Measurements from ENCODE around the gene KLRF1.
A peak's percentile ranks its signal among the peaks of the same experiment; 100 is the strongest.

The KLRF1 gene, protein sequence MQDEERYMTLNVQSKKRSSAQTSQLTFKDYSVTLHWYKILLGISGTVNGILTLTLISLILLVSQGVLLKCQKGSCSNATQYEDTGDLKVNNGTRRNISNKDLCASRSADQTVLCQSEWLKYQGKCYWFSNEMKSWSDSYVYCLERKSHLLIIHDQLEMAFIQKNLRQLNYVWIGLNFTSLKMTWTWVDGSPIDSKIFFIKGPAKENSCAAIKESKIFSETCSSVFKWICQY

DNA sequence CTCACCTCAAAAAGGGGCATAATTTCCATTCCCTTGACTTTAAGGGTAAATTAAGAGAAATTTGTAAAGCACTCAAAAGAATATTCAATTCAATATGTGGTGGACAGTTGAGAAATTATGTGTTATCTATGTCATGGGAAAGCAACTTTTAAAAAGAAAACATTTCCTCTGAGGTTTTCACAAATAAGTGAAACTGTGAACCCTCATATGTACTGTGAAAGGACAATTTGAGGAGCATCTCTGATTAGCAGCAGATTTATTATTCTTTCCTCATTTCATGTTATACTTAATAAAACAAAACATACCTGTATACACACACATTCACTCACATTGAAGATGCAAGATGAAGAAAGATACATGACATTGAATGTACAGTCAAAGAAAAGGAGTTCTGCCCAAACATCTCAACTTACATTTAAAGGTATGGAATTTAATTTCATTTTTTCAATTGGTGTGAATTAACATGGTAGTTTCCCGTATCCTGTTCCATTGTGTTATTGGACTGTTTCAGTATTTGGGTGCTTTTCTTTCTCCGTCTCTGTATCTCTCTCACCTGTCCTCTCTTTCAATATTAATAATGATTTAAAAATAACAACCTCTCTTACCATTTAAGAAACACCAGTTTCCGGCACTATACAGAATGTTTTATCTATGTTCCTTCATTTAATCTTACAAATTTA is at the start of gene KLRF1:
TSS of gene KLRF1 (plus strand) at position 273 of the 680 bp plus-strand sequence. CDS start at position 337, 64 bp downstream.
- no peak for DNase-seq (ENCODE audit: low read depth)

DNA sequence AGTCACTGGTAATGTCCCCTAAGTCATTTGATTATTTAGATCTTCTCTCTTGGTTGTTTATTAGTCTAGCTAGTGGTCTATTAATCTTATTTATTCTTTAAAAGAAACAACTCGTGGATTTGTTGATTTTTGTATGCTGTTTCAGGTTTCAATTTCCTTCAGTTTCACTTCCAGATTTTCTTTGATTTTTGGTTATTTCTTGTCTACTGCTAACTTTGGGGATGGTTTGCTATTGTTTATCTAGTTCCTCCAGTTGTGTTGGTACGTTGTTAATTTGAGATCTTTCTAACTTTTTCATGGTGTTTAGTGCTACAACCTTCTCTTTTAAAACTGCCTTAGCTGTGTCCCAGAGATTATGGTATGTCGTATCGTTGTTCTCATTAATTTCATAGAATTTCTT is 48.1 kb upstream of the KLRF1 start:
- no peak for DNase-seq (ENCODE audit: low read depth)

DNA sequence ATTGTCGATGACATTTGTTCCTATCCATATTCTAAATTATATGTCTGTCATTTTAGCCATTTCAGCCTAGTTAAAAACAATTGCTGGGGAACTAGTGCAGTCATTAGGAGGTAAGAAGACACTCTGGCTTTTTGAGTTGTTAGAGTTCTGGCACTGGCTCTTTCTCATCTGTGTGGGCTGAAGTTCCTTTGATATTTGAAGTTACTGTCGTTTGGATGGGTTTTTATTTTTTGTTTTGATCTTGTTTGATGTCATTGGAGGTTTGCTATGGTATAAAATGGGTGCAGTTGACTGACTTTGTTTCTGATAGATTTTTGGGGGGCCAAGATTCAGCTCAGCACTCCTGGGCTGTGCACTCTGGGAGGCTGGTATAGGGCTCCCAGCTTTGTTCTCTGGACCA is 45.9 kb upstream of the KLRF1 start:
- DNase-seq (ENCODE audit: low read depth) = no peak

DNA sequence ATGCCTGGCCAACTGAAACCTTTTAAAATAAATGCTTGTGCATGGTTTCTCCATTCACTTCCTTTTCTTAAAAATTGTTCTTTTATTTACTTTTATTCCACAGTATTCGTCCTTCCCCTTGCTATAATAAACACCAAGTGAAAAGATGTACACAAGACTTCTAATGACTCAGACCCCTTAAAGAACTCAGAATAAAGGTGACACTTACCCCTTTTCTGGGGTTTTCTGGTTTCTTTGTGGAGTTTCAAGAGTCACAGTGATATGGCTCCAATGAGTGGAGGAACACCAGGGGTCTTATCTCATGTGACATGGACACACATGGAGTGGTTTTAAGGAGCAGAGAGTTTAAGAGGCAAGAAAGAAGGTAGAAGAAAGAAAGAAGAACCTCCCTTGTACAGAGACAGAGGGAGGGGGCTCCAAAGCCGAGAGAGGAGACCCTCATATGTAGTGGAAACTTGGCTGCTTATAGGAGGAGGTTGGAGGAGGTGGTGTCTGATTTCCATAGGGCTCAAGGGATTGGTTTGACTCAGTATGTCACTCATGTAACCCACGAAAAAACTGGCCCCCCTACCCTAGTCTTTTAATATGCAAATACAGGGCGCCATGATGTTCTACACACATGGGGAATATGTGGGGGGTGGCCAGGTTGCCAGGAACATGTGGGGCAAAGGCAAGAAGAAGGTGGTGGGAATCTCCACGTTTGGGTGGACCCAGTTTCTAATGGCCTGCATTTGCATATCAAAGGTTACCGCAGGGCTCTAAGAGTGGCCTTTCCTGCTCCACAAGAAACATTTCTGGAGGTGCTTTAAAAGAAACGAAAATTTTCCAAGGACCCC is 44.5 kb upstream of the KLRF1 start:
- no peak for DNase-seq (ENCODE audit: low read depth)

DNA sequence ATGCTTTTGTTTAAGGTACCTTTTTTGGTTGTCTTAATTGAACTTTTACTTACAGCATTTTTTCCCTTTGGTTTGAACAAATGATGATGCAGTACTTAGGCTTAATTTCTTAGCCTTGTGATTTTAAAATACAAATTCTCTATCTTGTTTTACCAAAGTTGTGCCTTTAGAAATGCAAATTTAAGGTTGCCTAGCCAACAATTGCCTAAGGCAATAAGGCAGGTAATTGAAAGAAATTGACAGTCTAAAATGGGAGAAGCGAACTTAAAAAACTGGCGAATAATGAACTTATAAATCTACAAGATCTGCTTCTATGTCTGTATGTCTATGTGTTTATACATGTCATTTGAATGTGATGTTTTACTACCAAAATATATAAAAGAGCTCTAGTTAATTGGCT is 43.0 kb upstream of the KLRF1 start:
- DNase-seq (ENCODE audit: low read depth) = no peak

DNA sequence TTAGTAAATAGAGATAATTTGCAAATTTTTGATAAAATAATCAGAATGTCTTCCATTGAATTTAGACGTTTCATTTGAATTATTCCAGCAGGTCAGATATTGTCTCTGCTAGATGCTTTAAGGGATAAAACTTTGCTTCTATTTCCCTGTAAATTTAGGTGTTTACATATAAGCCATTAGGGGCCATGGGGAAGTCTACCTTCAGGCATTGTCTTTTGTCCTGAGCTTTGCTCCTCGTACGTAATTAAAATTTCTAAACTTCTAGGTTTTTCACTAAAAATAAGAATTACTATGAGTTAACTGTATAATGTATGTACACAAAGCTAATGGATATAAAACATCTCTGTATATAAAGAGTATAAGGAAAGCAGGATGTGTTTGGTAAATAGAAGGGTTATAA is 42.5 kb upstream of the KLRF1 start:
- DNase-seq (ENCODE audit: low read depth) = no peak

DNA sequence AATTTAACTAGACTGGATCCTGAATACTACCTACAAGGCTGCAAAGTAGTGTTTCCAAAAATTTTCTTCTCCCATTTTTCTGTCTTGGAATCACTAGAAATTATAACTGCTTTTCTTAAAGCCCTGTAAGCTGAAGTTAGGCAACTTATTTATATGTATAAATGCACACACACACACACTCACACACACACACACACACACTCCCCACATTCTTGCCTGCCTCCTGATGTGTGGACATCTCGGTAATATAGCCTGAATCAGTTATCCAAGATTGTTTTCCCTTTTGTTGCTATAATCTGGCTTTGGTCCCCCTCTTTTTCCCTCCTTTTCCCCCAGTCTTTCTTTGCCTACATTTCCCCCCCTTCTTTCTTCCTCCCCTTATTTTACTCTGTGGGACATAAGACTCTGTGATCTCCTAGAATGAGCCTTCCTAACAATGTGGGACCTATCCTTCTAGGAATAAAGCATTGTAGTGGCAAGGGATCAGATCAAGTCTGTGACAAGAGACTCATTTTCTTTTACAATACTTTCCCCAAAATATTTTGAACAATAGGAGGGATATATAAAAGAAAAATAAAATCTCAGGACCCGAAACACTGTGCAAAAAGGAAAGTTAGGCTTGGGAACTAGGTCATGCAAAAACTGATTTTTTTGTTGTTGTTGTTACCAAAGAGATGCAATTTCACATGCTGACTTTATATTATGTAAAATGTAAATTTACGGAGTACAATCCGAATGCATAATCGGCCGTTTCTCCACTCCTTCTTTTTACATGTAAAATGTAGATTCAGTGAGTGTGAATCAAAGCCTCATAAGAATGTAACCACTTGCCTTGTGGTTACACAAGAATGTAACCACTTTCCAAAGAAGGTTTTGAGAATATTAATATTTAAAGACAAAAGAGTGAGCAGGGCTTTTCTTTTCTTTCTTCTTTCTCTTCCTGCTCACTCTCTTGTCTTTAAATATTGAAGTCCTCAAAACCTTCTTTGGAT is 40.3 kb upstream of the KLRF1 start:
- DNase-seq (ENCODE audit: low read depth) = no peak

DNA sequence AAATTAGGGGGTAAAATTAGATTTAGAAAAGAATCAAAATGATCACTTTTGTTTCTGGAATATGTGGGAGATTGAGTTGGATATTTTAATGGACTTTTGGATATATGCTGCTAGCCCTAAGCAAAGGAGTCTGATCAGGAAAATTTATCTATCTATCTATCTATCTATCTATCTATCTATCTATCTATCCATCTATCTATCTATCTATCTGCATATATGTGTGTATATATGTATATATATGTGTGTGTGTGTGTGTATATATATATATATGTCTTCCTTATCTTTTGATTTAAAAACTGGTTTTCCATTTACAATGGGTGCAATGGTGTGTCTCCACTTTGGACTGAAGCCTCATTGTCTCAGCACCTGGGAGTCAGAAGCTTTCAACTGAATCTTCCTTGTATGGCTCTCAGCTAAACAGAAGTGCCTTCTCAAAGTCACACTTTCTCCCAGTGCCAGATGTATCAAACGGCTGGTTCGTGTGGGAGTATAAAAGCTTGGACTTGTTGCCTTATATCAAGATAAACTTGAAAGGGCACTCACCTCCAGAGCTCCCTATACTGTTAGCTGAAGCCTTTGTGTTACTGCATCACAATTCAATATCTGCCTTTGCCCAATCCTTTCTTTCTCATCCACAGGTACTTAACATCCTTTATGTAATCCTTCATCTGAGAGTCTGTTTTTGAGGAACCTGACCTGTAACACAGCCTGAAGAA is 34.9 kb upstream of the KLRF1 start:
- no peak for DNase-seq (ENCODE audit: low read depth)

DNA sequence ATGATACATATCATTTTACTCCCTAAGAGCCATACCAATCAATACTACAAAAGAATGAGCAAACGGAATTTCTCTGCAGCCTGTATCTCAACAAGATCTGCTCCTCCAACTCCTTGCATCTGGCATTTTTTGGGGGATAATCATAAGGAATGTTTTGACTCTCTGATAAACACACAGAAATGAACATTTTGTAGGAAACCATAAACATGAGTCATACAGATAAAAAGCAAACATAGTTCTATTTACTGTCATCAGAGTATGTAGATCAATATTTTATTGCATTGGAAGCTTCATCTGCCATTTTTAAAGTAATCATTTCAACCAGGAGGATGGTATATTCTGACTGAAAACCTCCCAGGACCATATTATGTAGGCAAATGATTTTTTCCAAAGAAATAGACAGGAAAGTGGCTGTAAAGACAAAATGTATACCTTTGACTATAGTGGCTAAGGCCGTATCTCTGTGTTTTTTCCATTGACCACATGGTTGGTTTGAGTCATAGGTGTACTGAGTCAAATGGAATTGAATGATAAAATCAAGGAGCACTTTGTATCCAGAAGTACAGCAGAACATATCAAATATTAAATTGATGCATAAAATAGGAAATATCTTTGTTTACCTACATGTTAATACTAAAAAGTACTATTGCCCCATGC is 34.2 kb upstream of the KLRF1 start:
- peak; percentile 72 for DNase-seq (ENCODE audit: low read depth)

DNA sequence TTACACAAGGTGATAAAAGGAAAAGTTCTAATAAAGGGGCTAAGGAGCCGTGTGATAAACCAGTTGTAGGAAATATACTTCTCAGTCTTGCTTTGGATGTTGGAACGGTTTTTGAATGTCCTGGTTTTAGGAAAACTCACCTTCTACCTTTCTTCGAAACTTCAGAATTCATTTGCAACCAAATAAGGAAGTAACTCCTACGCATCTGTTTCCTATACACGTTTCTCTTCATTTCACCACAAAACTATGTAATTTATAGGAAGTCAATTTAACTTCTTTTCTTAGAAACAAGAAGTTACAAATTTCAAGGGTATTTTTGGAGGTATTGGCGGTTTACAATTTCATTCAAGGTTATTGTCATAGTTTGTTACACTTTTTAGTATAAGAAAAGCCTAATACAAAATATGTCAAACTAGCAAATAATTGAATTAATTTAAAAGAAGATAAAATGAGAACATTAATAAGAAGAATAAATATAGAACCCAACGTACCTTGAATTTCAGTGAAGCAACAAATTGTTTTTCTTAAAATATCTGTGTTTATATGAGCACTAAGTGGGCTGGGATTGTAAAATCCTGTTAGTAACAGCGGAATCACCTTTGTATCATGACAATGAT is 33.4 kb upstream of the KLRF1 start:
- no peak for DNase-seq (ENCODE audit: low read depth)

DNA sequence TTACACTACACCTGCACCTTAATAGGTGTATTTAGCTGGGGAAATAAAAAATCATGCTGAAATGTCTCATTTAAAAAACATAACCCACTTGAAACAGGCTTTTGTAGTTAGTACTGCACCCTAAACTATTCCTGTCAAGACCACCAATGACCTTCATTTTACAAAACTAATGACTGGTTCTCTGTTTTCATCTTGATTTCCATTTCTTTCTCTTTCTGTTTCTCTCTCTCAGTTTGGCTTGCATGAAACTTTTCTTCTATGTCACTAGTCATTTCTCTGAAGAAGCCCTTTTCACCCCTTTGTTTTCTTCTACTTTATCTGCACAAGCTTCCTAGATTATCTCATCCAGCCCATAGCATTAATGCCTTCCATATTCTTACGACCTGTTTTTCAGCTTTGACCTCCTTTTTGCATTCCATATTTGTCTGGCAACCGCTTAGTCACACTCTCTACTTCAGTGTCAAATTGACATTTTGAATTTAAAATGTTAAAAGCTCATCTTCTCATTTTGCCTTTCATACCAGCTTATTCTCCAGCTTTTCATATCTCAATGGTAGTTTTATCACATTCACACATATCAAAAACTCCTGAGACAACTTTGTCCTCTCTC is 32.7 kb upstream of the KLRF1 start:
- DNase-seq (ENCODE audit: low read depth) = no peak

DNA sequence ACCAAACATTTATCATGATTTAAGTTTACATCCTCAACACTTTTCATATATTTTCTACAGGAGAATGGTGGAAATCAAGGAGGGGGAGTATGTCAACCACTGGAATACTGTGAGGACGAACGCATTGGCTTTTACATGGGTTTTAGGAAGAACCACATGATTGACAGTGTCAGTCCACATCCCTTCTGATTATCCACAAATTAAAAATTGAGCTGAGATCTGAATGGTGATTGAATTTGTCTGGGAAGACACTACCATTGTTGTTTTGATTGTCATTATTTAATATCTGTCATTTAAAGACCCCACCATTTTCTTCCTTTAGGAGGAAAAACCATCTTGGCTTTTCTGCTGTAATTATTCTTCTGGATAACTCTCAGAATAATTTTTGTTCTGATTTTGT is 31.3 kb upstream of the KLRF1 start:
- no peak for DNase-seq (ENCODE audit: low read depth)

DNA sequence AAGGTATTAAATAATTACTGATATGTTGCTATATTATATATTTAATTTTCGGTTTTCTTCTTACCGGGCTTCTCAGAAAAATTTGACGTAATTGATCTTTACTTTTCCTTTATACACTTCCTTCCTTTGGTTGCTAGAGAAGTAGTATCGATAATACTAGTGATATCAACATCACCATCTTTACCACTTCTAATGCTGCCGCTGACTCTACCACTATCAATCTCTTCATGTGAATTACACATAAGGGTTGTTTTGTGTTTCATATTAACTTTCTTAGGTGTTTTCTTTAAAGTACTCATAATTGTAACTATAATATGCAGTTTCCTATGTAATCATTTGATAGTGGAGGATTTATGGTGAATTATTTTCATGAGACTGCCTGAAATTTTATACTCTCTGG is 30.9 kb upstream of the KLRF1 start:
- no peak for DNase-seq (ENCODE audit: low read depth)

DNA sequence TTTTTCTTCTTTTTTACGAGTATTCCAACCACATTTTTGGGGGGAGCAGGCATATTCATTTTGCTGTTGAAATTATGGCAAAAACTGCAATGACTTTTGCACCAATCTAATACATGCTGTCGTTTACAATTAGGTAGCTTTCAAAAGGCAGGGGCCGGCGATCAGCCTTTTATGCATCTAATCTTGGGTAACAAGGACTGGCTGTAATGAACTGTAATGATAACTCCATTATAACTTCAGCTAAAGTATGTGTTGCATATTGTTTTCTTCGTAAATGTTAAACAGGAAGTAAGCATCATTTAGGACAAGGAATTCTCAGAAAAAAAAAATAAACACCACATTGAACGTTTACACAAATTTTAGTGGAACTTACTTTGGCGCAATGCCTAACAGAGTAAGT is 30.3 kb upstream of the KLRF1 start:
- DNase-seq (ENCODE audit: low read depth) = no peak

DNA sequence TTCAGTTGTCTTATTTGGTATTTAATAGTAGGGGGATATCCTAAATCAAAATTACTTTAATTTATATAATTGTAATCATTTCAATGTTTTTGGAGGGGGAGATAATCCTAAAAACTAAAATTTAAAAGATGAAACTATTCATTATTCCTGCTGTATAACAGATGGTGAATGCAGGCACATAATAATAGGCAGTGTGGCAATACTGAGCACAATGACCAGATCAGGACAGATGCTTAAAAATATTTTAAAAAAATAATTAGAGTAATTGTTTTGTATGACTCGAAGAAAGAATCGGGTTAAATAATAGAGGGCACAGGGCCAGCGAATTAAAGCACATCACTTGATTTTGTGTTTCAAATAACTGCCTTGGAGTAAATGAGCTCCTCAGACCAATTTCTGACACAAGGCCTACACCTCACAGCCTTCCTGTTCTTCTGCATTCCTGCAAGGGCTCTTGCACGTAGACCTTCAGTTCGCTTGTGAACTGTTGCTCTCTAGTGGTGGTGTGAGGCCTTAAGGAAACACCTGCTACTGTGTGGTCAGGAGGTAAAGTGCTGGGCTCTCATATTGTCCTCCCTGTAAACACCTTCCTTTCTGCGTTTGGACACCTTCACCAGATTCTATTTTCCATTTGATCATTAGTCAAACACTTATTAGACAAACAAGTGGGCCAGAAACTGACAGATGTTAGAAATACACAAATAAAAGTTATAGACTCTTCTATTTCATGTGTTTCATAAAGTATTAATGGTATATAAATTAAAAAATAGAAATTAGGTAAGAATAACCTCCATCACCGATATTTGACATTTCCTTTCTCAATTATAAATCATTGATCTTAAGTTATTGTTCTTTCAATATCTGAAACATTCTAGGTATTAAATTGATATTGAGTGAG is 29.3 kb upstream of the KLRF1 start:
- peak; percentile 67 for DNase-seq (ENCODE audit: low read depth)

DNA sequence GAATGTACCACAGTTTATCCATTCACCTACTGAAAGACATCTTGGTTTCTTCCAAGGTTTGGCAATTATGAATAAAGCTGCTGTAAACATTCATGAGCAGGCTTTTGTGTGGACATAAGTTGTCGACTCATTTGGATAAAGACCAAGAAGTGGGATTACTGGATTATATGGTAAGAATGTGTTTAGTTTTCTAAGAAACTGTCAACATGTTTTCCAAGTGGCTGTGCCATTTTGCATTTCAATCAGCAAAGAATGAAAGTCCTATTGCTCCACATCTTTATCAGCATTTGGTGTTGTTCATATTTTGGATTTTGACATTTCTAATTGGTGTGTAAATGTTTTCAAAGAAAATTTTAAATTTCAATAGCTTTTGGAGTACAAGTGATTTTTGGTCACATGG is 27.3 kb upstream of the KLRF1 start:
- DNase-seq (ENCODE audit: low read depth) = no peak

DNA sequence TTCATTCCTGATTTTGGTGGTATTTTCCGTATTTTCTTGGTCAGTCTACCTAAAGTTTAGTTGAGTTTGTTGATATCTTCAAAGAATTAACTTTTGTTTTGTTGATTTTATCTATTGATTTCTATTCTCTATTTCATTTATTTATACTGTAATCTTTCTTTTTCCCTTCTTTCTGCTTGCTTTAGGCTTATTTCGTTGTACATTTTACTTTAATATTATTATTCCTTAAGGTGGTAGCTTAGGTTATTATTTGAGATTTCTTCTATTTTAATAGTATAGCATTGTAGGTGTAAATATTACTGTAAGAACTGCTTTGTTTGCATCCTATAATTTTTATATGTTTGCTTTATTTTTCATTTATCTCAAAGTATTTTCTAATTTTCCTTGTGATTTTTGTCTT is 21.4 kb upstream of the KLRF1 start:
- DNase-seq (ENCODE audit: low read depth) = no peak

DNA sequence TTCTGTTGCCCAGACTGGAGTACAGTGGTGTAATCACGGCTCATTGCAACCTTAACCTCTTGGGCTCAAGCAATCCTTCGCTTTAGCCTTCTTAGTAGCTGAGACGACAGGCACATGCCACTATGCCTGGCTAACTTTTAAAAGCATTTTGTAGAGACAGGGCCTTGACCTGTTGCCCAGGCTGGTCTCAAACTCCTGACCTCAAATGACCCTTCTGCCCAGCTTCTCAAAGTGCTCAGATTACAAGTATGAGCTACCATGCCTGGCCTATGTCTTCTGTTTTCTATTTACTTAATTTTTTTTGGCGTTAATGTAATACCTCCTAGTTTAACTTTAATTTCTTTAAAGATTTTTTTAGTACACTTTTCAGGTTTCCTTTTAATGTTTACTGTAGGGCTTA is 20.6 kb upstream of the KLRF1 start:
- DNase-seq (ENCODE audit: low read depth) = no peak

DNA sequence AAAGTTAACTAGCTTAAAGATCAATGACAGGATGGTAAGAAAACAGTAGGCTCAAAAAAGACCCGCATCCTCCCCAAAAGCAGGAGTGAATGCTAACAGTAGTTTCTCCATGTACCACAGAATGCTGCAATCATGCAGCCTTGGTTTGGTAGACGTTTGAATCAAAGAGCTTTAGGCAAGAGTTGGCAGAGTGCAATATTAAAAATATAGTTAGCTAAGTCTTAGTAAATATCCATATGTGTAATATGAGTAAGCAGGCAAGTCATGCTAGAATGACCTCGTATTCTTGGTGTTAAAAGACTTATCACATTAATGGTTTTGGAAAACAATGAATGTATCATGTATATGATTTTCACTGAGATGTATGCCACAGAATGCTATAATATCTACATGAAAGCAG is 18.8 kb upstream of the KLRF1 start:
- no peak for DNase-seq (ENCODE audit: low read depth)
